ENCODE results near the gene FUT1.

GRCh38 chr19:48705431-48705830 is 47.0 kb downstream of the FUT1 start:
- no peak for TF ChIP-seq CTCF (conservative IDR thresholded peaks at IDR 0.05)
- TF ChIP-seq ZFX (IDR thresholded peaks at IDR 0.05): no peak

Data from C4-2B (cell line).